GM12892 (cell line): Measurements from ENCODE around the gene CCT4.
A peak's percentile ranks its signal among the peaks of the same experiment; 100 is the strongest.

Experiments used
- POLR2AphosphoS5 ChIP-seq: IDR thresholded peaks from 2 replicates; pipeline ENCODE4 v1.6.1; 2011; ENCODE audit warnings: low read depth, low read length, control low read depth
- TAF1 ChIP-seq: IDR thresholded peaks from 2 replicates; pipeline ENCODE4 v1.6.1; 2011; ENCODE audit warnings: low read depth, mild to moderate bottlenecking, control low read depth, low read length, borderline replicate concordance

DNA sequence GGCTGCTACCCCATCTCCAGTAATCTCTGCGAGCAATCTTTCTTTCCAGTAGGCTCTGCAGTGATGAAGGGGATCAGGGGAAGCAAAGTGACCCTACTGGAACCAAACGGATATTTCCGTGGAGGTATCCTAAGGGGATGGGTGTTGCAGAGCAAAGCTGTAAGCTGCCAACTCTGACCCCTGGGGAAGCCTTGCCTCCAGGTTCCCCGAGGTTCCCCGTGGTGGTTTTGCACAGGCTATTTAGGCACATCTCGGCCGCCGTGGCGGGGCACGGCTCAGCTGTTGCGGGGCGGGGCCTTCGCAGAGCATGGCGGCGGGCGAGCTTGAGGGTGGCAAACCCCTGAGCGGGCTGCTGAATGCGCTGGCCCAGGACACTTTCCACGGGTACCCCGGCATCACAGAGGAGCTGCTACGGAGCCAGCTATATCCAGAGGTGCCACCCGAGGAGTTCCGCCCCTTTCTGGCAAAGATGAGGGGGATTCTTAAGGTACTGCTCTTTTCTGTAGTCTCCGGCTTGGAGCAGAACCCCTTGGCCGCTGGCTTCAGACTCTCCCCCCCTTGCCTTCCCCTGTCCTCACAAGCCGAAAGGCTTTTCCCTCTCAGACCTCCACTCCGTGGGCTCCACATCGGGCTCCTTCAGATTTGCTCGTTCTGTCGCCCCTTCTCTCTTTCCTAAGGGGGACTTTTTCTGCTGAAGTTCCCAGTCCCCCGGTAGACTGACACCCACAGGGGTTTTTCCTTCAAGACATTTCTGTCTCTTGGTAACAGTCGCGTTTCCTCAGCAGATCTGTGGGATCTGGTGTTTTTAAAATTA is 17.1 kb upstream of the CCT4 start, which contains the start of gene COMMD1:
- peak; percentile 81; the same call in 1 of the 2 replicates for TF ChIP-seq POLR2AphosphoS5
- peak; percentile 96 for TF ChIP-seq TAF1
